ENCODE data around the gene NACC1. TPM values are rescaled to one million over a fixed set of nuclear protein-coding genes. Genes with fewer than 3 reads are reported as not detected.

NACC1 gene
- total and polyA plus RNA-seq, 2 of the 8 experiments (the other 6 are each of a cell fraction or from before 2014, with no cell fraction given): 234 to 301 TPM

GRCh38 chr19:13165162-13165997, 47.3 kb downstream of the NACC1 start (continued):
- TF ChIP-seq EGR1 (IDR thresholded peaks at IDR 0.05; ENCODE audit: borderline replicate concordance, low read depth, low read length): no peak
- TF ChIP-seq CHD7 (IDR thresholded peaks at IDR 0.05; ENCODE audit: insufficient replicate concordance, low read length): no peak
- TF ChIP-seq SRF (IDR thresholded peaks at IDR 0.05; ENCODE audit: low read depth, low read length): no peak
- no peak for TF ChIP-seq SUZ12 (IDR thresholded peaks at IDR 0.05; ENCODE audit: low read length)

Measured in H1 (cell line).